ENCODE results near the gene RELA.

DNA sequence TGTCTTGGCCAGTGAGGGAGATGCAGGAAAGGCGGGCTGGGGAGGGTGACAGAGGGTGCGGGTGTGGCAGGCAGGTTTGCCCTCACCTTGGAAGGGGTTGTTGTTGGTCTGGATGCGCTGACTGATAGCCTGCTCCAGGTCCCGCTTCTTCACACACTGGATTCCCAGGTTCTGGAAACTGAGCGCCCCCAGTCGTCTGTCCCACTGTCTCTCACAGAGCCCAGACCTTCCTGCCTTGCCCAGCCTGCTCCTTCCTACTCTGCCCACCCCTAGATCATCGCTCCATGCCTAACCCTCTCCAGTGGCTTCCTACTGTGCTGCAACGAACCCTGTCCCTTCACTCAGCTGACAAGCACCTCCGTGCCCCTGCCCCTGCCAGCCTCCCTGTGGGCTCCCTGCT lies 2.7 kb downstream of the RELA start:
- TF ChIP-seq, protein P1, sequence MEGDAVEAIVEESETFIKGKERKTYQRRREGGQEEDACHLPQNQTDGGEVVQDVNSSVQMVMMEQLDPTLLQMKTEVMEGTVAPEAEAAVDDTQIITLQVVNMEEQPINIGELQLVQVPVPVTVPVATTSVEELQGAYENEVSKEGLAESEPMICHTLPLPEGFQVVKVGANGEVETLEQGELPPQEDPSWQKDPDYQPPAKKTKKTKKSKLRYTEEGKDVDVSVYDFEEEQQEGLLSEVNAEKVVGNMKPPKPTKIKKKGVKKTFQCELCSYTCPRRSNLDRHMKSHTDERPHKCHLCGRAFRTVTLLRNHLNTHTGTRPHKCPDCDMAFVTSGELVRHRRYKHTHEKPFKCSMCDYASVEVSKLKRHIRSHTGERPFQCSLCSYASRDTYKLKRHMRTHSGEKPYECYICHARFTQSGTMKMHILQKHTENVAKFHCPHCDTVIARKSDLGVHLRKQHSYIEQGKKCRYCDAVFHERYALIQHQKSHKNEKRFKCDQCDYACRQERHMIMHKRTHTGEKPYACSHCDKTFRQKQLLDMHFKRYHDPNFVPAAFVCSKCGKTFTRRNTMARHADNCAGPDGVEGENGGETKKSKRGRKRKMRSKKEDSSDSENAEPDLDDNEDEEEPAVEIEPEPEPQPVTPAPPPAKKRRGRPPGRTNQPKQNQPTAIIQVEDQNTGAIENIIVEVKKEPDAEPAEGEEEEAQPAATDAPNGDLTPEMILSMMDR (conservative IDR thresholded peaks at IDR 0.05; ENCODE audit: low read depth, low read length) = no peak
- no peak for TF ChIP-seq RAD21 (IDR thresholded peaks at IDR 0.05; ENCODE audit: low read length)
- TF ChIP-seq, protein P2, sequence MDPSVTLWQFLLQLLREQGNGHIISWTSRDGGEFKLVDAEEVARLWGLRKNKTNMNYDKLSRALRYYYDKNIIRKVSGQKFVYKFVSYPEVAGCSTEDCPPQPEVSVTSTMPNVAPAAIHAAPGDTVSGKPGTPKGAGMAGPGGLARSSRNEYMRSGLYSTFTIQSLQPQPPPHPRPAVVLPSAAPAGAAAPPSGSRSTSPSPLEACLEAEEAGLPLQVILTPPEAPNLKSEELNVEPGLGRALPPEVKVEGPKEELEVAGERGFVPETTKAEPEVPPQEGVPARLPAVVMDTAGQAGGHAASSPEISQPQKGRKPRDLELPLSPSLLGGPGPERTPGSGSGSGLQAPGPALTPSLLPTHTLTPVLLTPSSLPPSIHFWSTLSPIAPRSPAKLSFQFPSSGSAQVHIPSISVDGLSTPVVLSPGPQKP (IDR thresholded peaks at IDR 0.05; ENCODE audit: borderline replicate concordance, low read depth, low read length) = no peak
- TF ChIP-seq SMC3 (IDR thresholded peaks at IDR 0.05; ENCODE audit: low read depth, low read length) = no peak
- no peak for TF ChIP-seq POLR2A (IDR thresholded peaks at IDR 0.05; ENCODE audit: low read depth, low read length)
